SK-N-SH (cell line): Measurements from ENCODE around the gene TMEM150A. TPM values are rescaled to one million over a fixed set of nuclear protein-coding genes. Genes with fewer than 3 reads are reported as not detected.

Source experiments
- CTCF ChIA-PET: fragments of 300-600, 350-600 bp; formaldehyde crosslinking; extraction: SDS; loops from one replicate; lab custom pipeline; 2021; lab: Yijun Ruan, JAX
- POLR2A ChIA-PET: fragments of 350-600 bp; sonication (Branson Sonifier 250); formaldehyde crosslinking; extraction: SDS; loops from one replicate; lab custom pipeline; 2020; ENCODE audit warnings: antibody characterized with exemption, inconsistent platforms; lab: Yijun Ruan, JAX
- DNase-seq: peaks from one replicate; pipeline ENCODE4 v3.0.0; 2012
- H2AFZ ChIP-seq: fragments of 200-600 bp; sonication (generic); 2 replicates; pipeline ENCODE4 v1.8.1; 2016; ENCODE audit warnings: antibody characterized with exemption, mild to moderate bottlenecking, low read depth
- H3F3A ChIP-seq: fragments of 200-600 bp; sonication (generic); replicated peaks from 2 replicates; pipeline ENCODE3; 2016; ENCODE audit warnings: antibody characterized with exemption, mild to moderate bottlenecking; ENCODE audit not compliant: insufficient read depth
- H3K27ac ChIP-seq, 2 experiments: fragments of 200-500 bp in 1 of 2; fragments of 200-600 bp in 1 of 2; sonication (Bioruptor generic) in 1 of 2; sonication (generic), shearing (Covaris generic) in 1 of 2; 2 replicates each; pipeline versions ENCODE4 v1.5.1 to v1.6.1; 2014 to 2016; ENCODE audit warnings: low read depth in 2 of 2, inconsistent platforms in 1 of 2, low read length in 1 of 2, mild to moderate bottlenecking in 1 of 2, mixed read lengths in 1 of 2
- H3K27me3 ChIP-seq: fragments of 200-600 bp; sonication (generic), shearing (Covaris generic); 2 replicates; pipeline ENCODE4 v1.6.1; 2016; ENCODE audit warnings: mixed run types; ENCODE audit not compliant: insufficient read depth
- H3K36me3 ChIP-seq, 2 experiments: fragments of 200-500 bp in 1 of 2; fragments of 200-600 bp in 1 of 2; sonication (Bioruptor generic) in 1 of 2; sonication (generic) in 1 of 2; replicated peaks in 1 of 2; 2 replicates each; pipeline versions ENCODE3 to v1.5.1; 2014 to 2016; ENCODE audit warnings: low read length in 1 of 2, mild to moderate bottlenecking in 1 of 2; ENCODE audit not compliant: insufficient read depth in 2 of 2, control insufficient read depth in 1 of 2
- H3K4me1 ChIP-seq, 2 experiments: fragments of 200-500 bp in 1 of 2; fragments of 200-600 bp in 1 of 2; sonication (Bioruptor generic) in 1 of 2; sonication (generic), shearing (Covaris generic) in 1 of 2; 2 replicates each; pipeline versions ENCODE4 v1.5.1 to v1.6.1; 2014 to 2016; ENCODE audit warnings: low read depth in 1 of 2, low read length in 1 of 2, mixed run types in 1 of 2; ENCODE audit not compliant: insufficient read depth in 2 of 2, control insufficient read depth in 1 of 2
- H3K4me2 ChIP-seq: fragments of 200-600 bp; sonication (generic), shearing (Covaris generic); 2 replicates; pipeline ENCODE4 v1.6.1; 2017; ENCODE audit warnings: mixed run types
- H3K4me3 ChIP-seq, 2 experiments: fragments of 200-500 bp in 1 of 2; fragments of 200-600 bp in 1 of 2; sonication (Bioruptor generic) in 1 of 2; sonication (generic), shearing (Covaris generic) in 1 of 2; 2 replicates each; pipeline versions ENCODE4 v1.5.1 to v1.8.1; 2014 to 2016; ENCODE audit warnings: low read depth in 2 of 2, inconsistent platforms in 1 of 2, low read length in 1 of 2, mild to moderate bottlenecking in 1 of 2, mixed read lengths in 1 of 2, moderate library complexity in 1 of 2
- H3K79me2 ChIP-seq: fragments of 200-600 bp; sonication (generic); 2 replicates; pipeline ENCODE4 v1.8.1; 2017; ENCODE audit warnings: mild to moderate bottlenecking; ENCODE audit not compliant: insufficient read depth
- H3K9ac ChIP-seq: fragments of 200-600 bp; sonication (generic); 2 replicates; pipeline ENCODE4 v1.6.1; 2017; ENCODE audit warnings: mixed run types
- H3K9me2 ChIP-seq: fragments of 200-600 bp; sonication (generic); 2 replicates; pipeline ENCODE4 v1.6.1; 2017; ENCODE audit warnings: mixed run types
- H3K9me3 ChIP-seq: fragments of 200-600 bp; sonication (generic); 2 replicates; pipeline ENCODE4 v1.6.1; 2017; ENCODE audit warnings: mixed run types, mild to moderate bottlenecking, moderate library complexity
- H4K20me1 ChIP-seq: fragments of 200-600 bp; sonication (generic); 2 replicates; pipeline ENCODE4 v1.6.1; 2017; ENCODE audit warnings: mild to moderate bottlenecking, mixed run types; ENCODE audit not compliant: insufficient read depth
- CHD2 ChIP-seq: fragments of 150-350 bp; IDR thresholded peaks from 2 replicates; pipeline ENCODE4 v1.6.1; 2018; ENCODE audit warnings: low read length; ENCODE audit not compliant: partially characterized antibody
- CTCF ChIP-seq: fragments of 200-600 bp; sonication (generic); IDR thresholded peaks from 2 replicates; pipeline ENCODE4 v1.6.1; 2017; ENCODE audit warnings: antibody characterized with exemption, mild to moderate bottlenecking, moderate library complexity
- ELF1 ChIP-seq: IDR thresholded peaks from 2 replicates; pipeline ENCODE4 v1.4.0; 2012
- EP300 ChIP-seq, 2 experiments: IDR thresholded peaks; 2 replicates each; pipeline versions ENCODE4 v1.4.0 to v1.6.1; 2012; ENCODE audit warnings: borderline replicate concordance in 1 of 2, low read depth in 1 of 2, low read length in 1 of 2
- EZH2phosphoT487 ChIP-seq: fragments of 200-600 bp; sonication (generic); IDR thresholded peaks from 2 replicates; pipeline ENCODE4 v1.6.1; 2017; ENCODE audit warnings: low read depth, mixed run types, mild to moderate bottlenecking, antibody characterized with exemption, moderate library complexity, borderline replicate concordance
- FOXJ3 ChIP-seq: sonication (generic); formaldehyde crosslinking; IDR thresholded peaks from 2 replicates; pipeline ENCODE4 v1.5.1; 2020; ENCODE audit warnings: mild to moderate bottlenecking, missing genetic modification reagents
- FOXM1 ChIP-seq: IDR thresholded peaks from 2 replicates; pipeline ENCODE4 v1.4.0; 2012; ENCODE audit warnings: low read depth, mild to moderate bottlenecking
- MEF2A ChIP-seq: IDR thresholded peaks from 2 replicates; pipeline ENCODE4 v1.4.0; 2012; ENCODE audit warnings: low read depth, borderline replicate concordance
- NRF1 ChIP-seq: IDR thresholded peaks from 2 replicates; pipeline ENCODE4 v1.6.1; 2012; ENCODE audit warnings: low read depth, mild to moderate bottlenecking, low read length
- PBX3 ChIP-seq: IDR thresholded peaks from 2 replicates; pipeline ENCODE4; 2012
- POLR2AphosphoS5 ChIP-seq: IDR thresholded peaks from 2 replicates; pipeline ENCODE4 v1.6.1; 2012; ENCODE audit warnings: low read depth, low read length
- RAD21 ChIP-seq: IDR thresholded peaks from 2 replicates; pipeline ENCODE4 v1.6.1; 2012; ENCODE audit warnings: mild to moderate bottlenecking, low read length
- RCOR1 ChIP-seq: fragments of 150-350 bp; IDR thresholded peaks from 2 replicates; pipeline ENCODE4 v1.6.1; 2017; ENCODE audit warnings: antibody characterized with exemption, low read length
- REST ChIP-seq: IDR thresholded peaks from 2 replicates; pipeline ENCODE4 v1.6.1; 2012; ENCODE audit warnings: mild to moderate bottlenecking, low read depth, low read length, moderate library complexity
- RXRA ChIP-seq: IDR thresholded peaks from 2 replicates; pipeline ENCODE4 v1.4.0; 2012; ENCODE audit warnings: low read depth, mild to moderate bottlenecking, borderline replicate concordance
- SMC3 ChIP-seq: IDR thresholded peaks from 2 replicates; pipeline ENCODE4 v1.6.1; 2012; ENCODE audit warnings: low read depth, low read length, improper control_type of control experiment
- TAF1 ChIP-seq: IDR thresholded peaks from 2 replicates; pipeline ENCODE4 v1.6.1; 2012; ENCODE audit warnings: low read depth, mild to moderate bottlenecking, low read length, moderate library complexity, borderline replicate concordance
- TCF12 ChIP-seq: IDR thresholded peaks from 2 replicates; pipeline ENCODE4 v1.4.0; 2012
- USF1 ChIP-seq: IDR thresholded peaks from 2 replicates; pipeline ENCODE4 v1.4.0; 2012; ENCODE audit warnings: low read depth, borderline replicate concordance
- USF2 ChIP-seq: fragments of 150-350 bp; IDR thresholded peaks from 2 replicates; pipeline ENCODE4 v1.6.1; 2017; ENCODE audit warnings: antibody characterized with exemption, low read length, low read depth, borderline replicate concordance
- WGBS: methylation state at CpG from one replicate; pipeline ENCODE4 v1.1.6; 2017; ENCODE audit warnings: low lambda C conversion rate; 5-methylcytosine and 5-hydroxymethylcytosine counted together
- polyA plus RNA-seq, 3 experiments: library from polyadenylated mRNA; depleted of rRNA; stranded (reverse); fragments of >200 nt; gene quantifications; 2 replicates each; pipeline ENCODE4 v1.2.3, GENCODE V29; 2012

The TMEM150A gene
- polyA plus RNA-seq, 1 of the 3 experiments (the other 2 are of a cell fraction) = 20.2 TPM

- Histone ChIP-seq H4K20me1 (no peaks in the 10 kb centered on the region), H3K27me3 (no peaks in the 10 kb centered on the region), H2AFZ (no peak overlapping the region), H3K36me3 (peaks cover 29 to 45% of the 10 kb centered on the region in 2 experiments)
- 82% methylated on average over 6 of the region's 6 CpGs for whole genome bisulfite sequencing
- no peak for TF ChIP-seq USF2
- TF ChIP-seq EZH2phosphoT487 = no peak
- TF ChIP-seq USF1 = no peak
- no peak for TF ChIP-seq NRF1
- no peak for TF ChIP-seq RCOR1
- no peak for TF ChIP-seq CHD2
- TF ChIP-seq REST = no peak
- no peak for TF ChIP-seq PBX3
- TF ChIP-seq FOXM1 = no peak
- TF ChIP-seq TCF12 = no peak
- no peak for TF ChIP-seq CTCF
- TF ChIP-seq MEF2A = no peak
- TF ChIP-seq RAD21 = no peak
- TF ChIP-seq FOXJ3 (CRISPR knock-in tag) = no peak
- no peak for TF ChIP-seq EP300 (IDR thresholded peaks at IDR 0.05; ENCODE audit: borderline replicate concordance in 1 of 2, low read depth in 1 of 2, low read length in 1 of 2)
- TF ChIP-seq RXRA = no peak
- no peak for TF ChIP-seq TAF1
- TF ChIP-seq ELF1 = no peak
- no peak for TF ChIP-seq POLR2AphosphoS5
- no peak for TF ChIP-seq SMC3
- TF ChIP-seq, all 33 proteins: peak for 0
- ChIA-PET POLR2A (interaction anchor here (6.3 kb wide), 1 partner anchor 13 kb away, joined by 75 read pairs; the partner anchor contains the start of gene MAT2A), CTCF (interaction anchor here (1.5 to 16.6 kb wide), 5 partner anchors 14 to 253 kb away, joined by 6 to 364 read pairs (median 43); partner anchors contain the start of genes MAT2A and SH2D6)
- H3K9ac ChIP-seq = no peak overlapping the region
- H3K4me3 ChIP-seq = no peak overlapping the region
- H3F3A ChIP-seq = peaks cover 24% of the 10 kb centered on the region
- H3K9me2 ChIP-seq = no peaks in the 10 kb centered on the region
- no peak overlapping the region for H3K27ac ChIP-seq
- no peaks in the 10 kb centered on the region for H3K9me3 ChIP-seq
- H3K4me1 ChIP-seq = peaks cover 0 to 13% of the 10 kb centered on the region in 2 experiments; a peak in 2 of 4 replicates
- no peak overlapping the region for H3K4me2 ChIP-seq
- DNase-seq = no peak
- peaks cover 16% of the 10 kb centered on the region for H3K79me2 ChIP-seq
Measured at GRCh38 chr2:85553184-85553583, 49.3 kb downstream of the TMEM150A start.
